SK-N-SH (cell line): ENCODE results near the gene CDH3. TPM values are rescaled to one million over a fixed set of nuclear protein-coding genes. Genes with fewer than 3 reads are reported as not detected.

ENCODE experiments used
- CTCF ChIA-PET: fragments of 300-600, 350-600 bp; formaldehyde crosslinking; extraction: SDS; loops from one replicate; lab custom pipeline; 2021; lab: Yijun Ruan, JAX
- POLR2A ChIA-PET: fragments of 350-600 bp; sonication (Branson Sonifier 250); formaldehyde crosslinking; extraction: SDS; loops from one replicate; lab custom pipeline; 2020; ENCODE audit warnings: antibody characterized with exemption, inconsistent platforms; lab: Yijun Ruan, JAX
- DNase-seq: peaks from one replicate; pipeline ENCODE4 v3.0.0; 2012
- H2AFZ ChIP-seq: fragments of 200-600 bp; sonication (generic); 2 replicates; pipeline ENCODE4 v1.8.1; 2016; ENCODE audit warnings: antibody characterized with exemption, mild to moderate bottlenecking, low read depth
- H3F3A ChIP-seq: fragments of 200-600 bp; sonication (generic); replicated peaks from 2 replicates; pipeline ENCODE3; 2016; ENCODE audit warnings: antibody characterized with exemption, mild to moderate bottlenecking; ENCODE audit not compliant: insufficient read depth
- H3K27ac ChIP-seq, 2 experiments: fragments of 200-500 bp in 1 of 2; fragments of 200-600 bp in 1 of 2; sonication (Bioruptor generic) in 1 of 2; sonication (generic), shearing (Covaris generic) in 1 of 2; 2 replicates each; pipeline versions ENCODE4 v1.5.1 to v1.6.1; 2014 to 2016; ENCODE audit warnings: low read depth in 2 of 2, inconsistent platforms in 1 of 2, low read length in 1 of 2, mild to moderate bottlenecking in 1 of 2, mixed read lengths in 1 of 2
- H3K27me3 ChIP-seq: fragments of 200-600 bp; sonication (generic), shearing (Covaris generic); 2 replicates; pipeline ENCODE4 v1.6.1; 2016; ENCODE audit warnings: mixed run types; ENCODE audit not compliant: insufficient read depth
- H3K36me3 ChIP-seq, 2 experiments: fragments of 200-500 bp in 1 of 2; fragments of 200-600 bp in 1 of 2; sonication (Bioruptor generic) in 1 of 2; sonication (generic) in 1 of 2; replicated peaks in 1 of 2; 2 replicates each; pipeline versions ENCODE3 to v1.5.1; 2014 to 2016; ENCODE audit warnings: low read length in 1 of 2, mild to moderate bottlenecking in 1 of 2; ENCODE audit not compliant: insufficient read depth in 2 of 2, control insufficient read depth in 1 of 2
- H3K4me1 ChIP-seq, 2 experiments: fragments of 200-500 bp in 1 of 2; fragments of 200-600 bp in 1 of 2; sonication (Bioruptor generic) in 1 of 2; sonication (generic), shearing (Covaris generic) in 1 of 2; 2 replicates each; pipeline versions ENCODE4 v1.5.1 to v1.6.1; 2014 to 2016; ENCODE audit warnings: low read depth in 1 of 2, low read length in 1 of 2, mixed run types in 1 of 2; ENCODE audit not compliant: insufficient read depth in 2 of 2, control insufficient read depth in 1 of 2
- H3K4me2 ChIP-seq: fragments of 200-600 bp; sonication (generic), shearing (Covaris generic); 2 replicates; pipeline ENCODE4 v1.6.1; 2017; ENCODE audit warnings: mixed run types
- H3K4me3 ChIP-seq, 2 experiments: fragments of 200-500 bp in 1 of 2; fragments of 200-600 bp in 1 of 2; sonication (Bioruptor generic) in 1 of 2; sonication (generic), shearing (Covaris generic) in 1 of 2; 2 replicates each; pipeline versions ENCODE4 v1.5.1 to v1.8.1; 2014 to 2016; ENCODE audit warnings: low read depth in 2 of 2, inconsistent platforms in 1 of 2, low read length in 1 of 2, mild to moderate bottlenecking in 1 of 2, mixed read lengths in 1 of 2, moderate library complexity in 1 of 2
- H3K79me2 ChIP-seq: fragments of 200-600 bp; sonication (generic); 2 replicates; pipeline ENCODE4 v1.8.1; 2017; ENCODE audit warnings: mild to moderate bottlenecking; ENCODE audit not compliant: insufficient read depth
- H3K9ac ChIP-seq: fragments of 200-600 bp; sonication (generic); 2 replicates; pipeline ENCODE4 v1.6.1; 2017; ENCODE audit warnings: mixed run types
- H3K9me2 ChIP-seq: fragments of 200-600 bp; sonication (generic); 2 replicates; pipeline ENCODE4 v1.6.1; 2017; ENCODE audit warnings: mixed run types
- H3K9me3 ChIP-seq: fragments of 200-600 bp; sonication (generic); 2 replicates; pipeline ENCODE4 v1.6.1; 2017; ENCODE audit warnings: mixed run types, mild to moderate bottlenecking, moderate library complexity
- H4K20me1 ChIP-seq: fragments of 200-600 bp; sonication (generic); 2 replicates; pipeline ENCODE4 v1.6.1; 2017; ENCODE audit warnings: mild to moderate bottlenecking, mixed run types; ENCODE audit not compliant: insufficient read depth
- EP300 ChIP-seq, 2 experiments: IDR thresholded peaks; 2 replicates each; pipeline versions ENCODE4 v1.4.0 to v1.6.1; 2012; ENCODE audit warnings: borderline replicate concordance in 1 of 2, low read depth in 1 of 2, low read length in 1 of 2
- EZH2phosphoT487 ChIP-seq: fragments of 200-600 bp; sonication (generic); IDR thresholded peaks from 2 replicates; pipeline ENCODE4 v1.6.1; 2017; ENCODE audit warnings: low read depth, mixed run types, mild to moderate bottlenecking, antibody characterized with exemption, moderate library complexity, borderline replicate concordance
- FOXJ3 ChIP-seq: sonication (generic); formaldehyde crosslinking; IDR thresholded peaks from 2 replicates; pipeline ENCODE4 v1.5.1; 2020; ENCODE audit warnings: mild to moderate bottlenecking, missing genetic modification reagents
- GABPA ChIP-seq: IDR thresholded peaks from 2 replicates; pipeline ENCODE4 v1.4.0; 2012; ENCODE audit warnings: low read depth, mild to moderate bottlenecking
- GATA2 ChIP-seq: sonication (generic); formaldehyde crosslinking; IDR thresholded peaks from 2 replicates; pipeline ENCODE4 v1.5.0; 2020; ENCODE audit warnings: mild to moderate bottlenecking, missing genetic modification reagents
- JUND ChIP-seq: IDR thresholded peaks from 2 replicates; pipeline ENCODE4 v1.4.0; 2012
- MXI1 ChIP-seq: IDR thresholded peaks from 2 replicates; pipeline ENCODE4 v1.6.1; 2012; ENCODE audit warnings: mild to moderate bottlenecking, low read depth, low read length, improper control_type of control experiment
- POLR2AphosphoS5 ChIP-seq: IDR thresholded peaks from 2 replicates; pipeline ENCODE4 v1.6.1; 2012; ENCODE audit warnings: low read depth, low read length
- RCOR1 ChIP-seq: fragments of 150-350 bp; IDR thresholded peaks from 2 replicates; pipeline ENCODE4 v1.6.1; 2017; ENCODE audit warnings: antibody characterized with exemption, low read length
- RFX5 ChIP-seq: IDR thresholded peaks from 2 replicates; pipeline ENCODE4 v1.6.1; 2012; ENCODE audit warnings: mild to moderate bottlenecking, improper control_type of control experiment, low read length
- RXRA ChIP-seq: IDR thresholded peaks from 2 replicates; pipeline ENCODE4 v1.4.0; 2012; ENCODE audit warnings: low read depth, mild to moderate bottlenecking, borderline replicate concordance
- SIN3A ChIP-seq: IDR thresholded peaks from 2 replicates; pipeline ENCODE4 v1.6.1; 2012; ENCODE audit warnings: low read depth, mild to moderate bottlenecking, low read length, moderate library complexity, borderline replicate concordance
- SMC3 ChIP-seq: IDR thresholded peaks from 2 replicates; pipeline ENCODE4 v1.6.1; 2012; ENCODE audit warnings: low read depth, low read length, improper control_type of control experiment
- TCF12 ChIP-seq: IDR thresholded peaks from 2 replicates; pipeline ENCODE4 v1.4.0; 2012
- WGBS: methylation state at CpG from one replicate; pipeline ENCODE4 v1.1.6; 2017; ENCODE audit warnings: low lambda C conversion rate; 5-methylcytosine and 5-hydroxymethylcytosine counted together
- polyA plus RNA-seq, 3 experiments: library from polyadenylated mRNA; depleted of rRNA; stranded (reverse); fragments of >200 nt; gene quantifications; 2 replicates each; pipeline ENCODE4 v1.2.3, GENCODE V29; 2012
- TF ChIP-seq, protein P1 (sequence below): fragments of 150-350 bp; IDR thresholded peaks from 2 replicates; pipeline ENCODE4 v1.6.1; 2016; ENCODE audit warnings: mild to moderate bottlenecking, low read depth, low read length
- TF ChIP-seq, protein P2 (sequence below): IDR thresholded peaks from 2 replicates; pipeline ENCODE4 v1.4.0; 2012; ENCODE audit warnings: low read depth
- TF ChIP-seq, protein P3 (sequence below): IDR thresholded peaks from 2 replicates; pipeline ENCODE4; 2012
- TF ChIP-seq, protein P4 (sequence below): fragments of 150-350 bp; IDR thresholded peaks from 2 replicates; pipeline ENCODE4 v1.6.1; 2017; ENCODE audit warnings: antibody characterized with exemption, low read length, low read depth, borderline replicate concordance
- TF ChIP-seq, protein P5 (sequence below): IDR thresholded peaks from 2 replicates; pipeline ENCODE4 v1.4.0; 2012; ENCODE audit warnings: low read depth, borderline replicate concordance

Gene CDH3
- polyA plus RNA-seq, 1 of the 3 experiments (the other 2 are of a cell fraction): not detected

DNA sequence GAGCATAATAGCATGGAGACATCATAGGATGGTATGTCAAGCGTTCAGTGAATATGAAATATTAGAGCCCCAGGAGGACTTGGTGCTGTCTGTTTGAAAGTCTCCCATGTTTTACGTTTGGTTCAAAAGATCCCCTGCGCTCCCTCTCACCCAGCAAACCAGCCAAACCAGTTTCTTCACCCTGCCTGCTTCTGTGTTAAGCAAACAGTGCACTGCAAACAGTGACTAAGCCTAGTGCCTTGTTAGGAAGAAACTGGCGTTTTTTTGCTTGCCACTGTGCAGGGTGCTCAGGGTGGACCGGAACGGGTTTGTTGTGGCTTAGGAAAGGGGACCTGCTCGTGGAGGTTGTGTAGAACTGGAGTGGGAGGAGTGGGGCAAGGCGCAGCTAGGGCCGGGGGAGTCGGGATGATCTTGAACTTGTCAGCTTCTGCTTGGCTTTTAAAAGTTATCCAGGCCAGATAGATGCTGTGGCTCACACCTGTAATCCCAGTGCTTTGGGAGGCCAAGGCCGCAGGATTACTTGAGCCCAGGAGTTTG, 99.7 kb downstream of the CDH3 start:
- Histone ChIP-seq H3K4me2 (no peak overlapping the region), H3K27me3 (no peaks in the 10 kb centered on the region; the same call in 1 of the 2 replicates), H2AFZ (no peak overlapping the region), H3K36me3 (no peaks in the 10 kb centered on the region), H3K27ac (no peak overlapping the region), H4K20me1 (no peaks in the 10 kb centered on the region), H3K9me2 (no peaks in the 10 kb centered on the region), H3K9ac (no peak overlapping the region), H3K79me2 (no peaks in the 10 kb centered on the region), H3K4me1 (no peaks in the 10 kb centered on the region), H3K9me3 (no peaks in the 10 kb centered on the region), H3K4me3 (no peak overlapping the region), H3F3A (no peaks in the 10 kb centered on the region)
- POLR2A ChIA-PET: no interaction called here
- CTCF ChIA-PET: no interaction called here
- TF ChIP-seq, protein P1, sequence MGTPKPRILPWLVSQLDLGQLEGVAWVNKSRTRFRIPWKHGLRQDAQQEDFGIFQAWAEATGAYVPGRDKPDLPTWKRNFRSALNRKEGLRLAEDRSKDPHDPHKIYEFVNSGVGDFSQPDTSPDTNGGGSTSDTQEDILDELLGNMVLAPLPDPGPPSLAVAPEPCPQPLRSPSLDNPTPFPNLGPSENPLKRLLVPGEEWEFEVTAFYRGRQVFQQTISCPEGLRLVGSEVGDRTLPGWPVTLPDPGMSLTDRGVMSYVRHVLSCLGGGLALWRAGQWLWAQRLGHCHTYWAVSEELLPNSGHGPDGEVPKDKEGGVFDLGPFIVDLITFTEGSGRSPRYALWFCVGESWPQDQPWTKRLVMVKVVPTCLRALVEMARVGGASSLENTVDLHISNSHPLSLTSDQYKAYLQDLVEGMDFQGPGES: no peak
- TF ChIP-seq, protein P2, sequence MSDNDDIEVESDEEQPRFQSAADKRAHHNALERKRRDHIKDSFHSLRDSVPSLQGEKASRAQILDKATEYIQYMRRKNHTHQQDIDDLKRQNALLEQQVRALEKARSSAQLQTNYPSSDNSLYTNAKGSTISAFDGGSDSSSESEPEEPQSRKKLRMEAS: no peak
- no peak for TF ChIP-seq FOXJ3
- TF ChIP-seq RCOR1: no peak
- TF ChIP-seq GABPA: no peak
- TF ChIP-seq POLR2AphosphoS5: no peak
- TF ChIP-seq, protein P3, sequence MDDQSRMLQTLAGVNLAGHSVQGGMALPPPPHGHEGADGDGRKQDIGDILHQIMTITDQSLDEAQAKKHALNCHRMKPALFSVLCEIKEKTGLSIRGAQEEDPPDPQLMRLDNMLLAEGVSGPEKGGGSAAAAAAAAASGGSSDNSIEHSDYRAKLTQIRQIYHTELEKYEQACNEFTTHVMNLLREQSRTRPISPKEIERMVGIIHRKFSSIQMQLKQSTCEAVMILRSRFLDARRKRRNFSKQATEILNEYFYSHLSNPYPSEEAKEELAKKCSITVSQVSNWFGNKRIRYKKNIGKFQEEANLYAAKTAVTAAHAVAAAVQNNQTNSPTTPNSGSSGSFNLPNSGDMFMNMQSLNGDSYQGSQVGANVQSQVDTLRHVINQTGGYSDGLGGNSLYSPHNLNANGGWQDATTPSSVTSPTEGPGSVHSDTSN: no peak
- no peak for TF ChIP-seq SMC3
- no peak for TF ChIP-seq RFX5
- TF ChIP-seq EZH2phosphoT487: no peak
- TF ChIP-seq EP300 (IDR thresholded peaks at IDR 0.05; ENCODE audit: borderline replicate concordance in 1 of 2, low read depth in 1 of 2, low read length in 1 of 2): no peak
- no peak for TF ChIP-seq MXI1
- TF ChIP-seq, protein P4, sequence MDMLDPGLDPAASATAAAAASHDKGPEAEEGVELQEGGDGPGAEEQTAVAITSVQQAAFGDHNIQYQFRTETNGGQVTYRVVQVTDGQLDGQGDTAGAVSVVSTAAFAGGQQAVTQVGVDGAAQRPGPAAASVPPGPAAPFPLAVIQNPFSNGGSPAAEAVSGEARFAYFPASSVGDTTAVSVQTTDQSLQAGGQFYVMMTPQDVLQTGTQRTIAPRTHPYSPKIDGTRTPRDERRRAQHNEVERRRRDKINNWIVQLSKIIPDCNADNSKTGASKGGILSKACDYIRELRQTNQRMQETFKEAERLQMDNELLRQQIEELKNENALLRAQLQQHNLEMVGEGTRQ: no peak
- no peak for TF ChIP-seq TCF12
- TF ChIP-seq RXRA: no peak
- no peak for TF ChIP-seq JUND
- no peak for TF ChIP-seq SIN3A
- TF ChIP-seq GATA2: no peak
- TF ChIP-seq, protein P5, sequence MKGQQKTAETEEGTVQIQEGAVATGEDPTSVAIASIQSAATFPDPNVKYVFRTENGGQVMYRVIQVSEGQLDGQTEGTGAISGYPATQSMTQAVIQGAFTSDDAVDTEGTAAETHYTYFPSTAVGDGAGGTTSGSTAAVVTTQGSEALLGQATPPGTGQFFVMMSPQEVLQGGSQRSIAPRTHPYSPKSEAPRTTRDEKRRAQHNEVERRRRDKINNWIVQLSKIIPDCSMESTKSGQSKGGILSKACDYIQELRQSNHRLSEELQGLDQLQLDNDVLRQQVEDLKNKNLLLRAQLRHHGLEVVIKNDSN: no peak
- 47% methylated on average over 11 of the region's 11 CpGs for WGBS
- no peak for DNase-seq
